HEK293 (cell line): ENCODE results near the gene EHMT1.

Experiments
- CTCF ChIA-PET: fragments of 350-600 bp; formaldehyde crosslinking; extraction: SDS; loops from one replicate; lab custom pipeline; 2021; ENCODE audit warnings: antibody characterized with exemption; lab: Yijun Ruan, JAX
- POLR2A ChIA-PET: fragments of 300-600 bp; formaldehyde crosslinking; extraction: SDS; loops from one replicate; lab custom pipeline; 2020; ENCODE audit warnings: antibody characterized with exemption, inconsistent platforms; lab: Yijun Ruan, JAX
- H3K27ac ChIP-seq: fragments of 200-500 bp; sonication (Bioruptor generic); 2 replicates; pipeline ENCODE4 v1.5.1; 2014; ENCODE audit warnings: low read depth, low read length, control low read depth, inconsistent platforms; ENCODE audit errors: extremely low read depth
- H3K36me3 ChIP-seq, 2 experiments: fragments of 200-500 bp in 1 of 2; sonication (Bioruptor generic) in 1 of 2; 1 replicate in 1 of 2; 2 replicates in 1 of 2; pipeline ENCODE4 v1.5.1; 2014 to 2017; ENCODE audit warnings: inconsistent platforms in 2 of 2, low read length in 2 of 2; ENCODE audit not compliant: control insufficient read depth in 2 of 2, insufficient read depth in 1 of 2
- H3K4me1 ChIP-seq: fragments of 200-500 bp; sonication (Bioruptor generic); 2 replicates; pipeline ENCODE4 v1.5.1; 2014; ENCODE audit warnings: mild to moderate bottlenecking, low read length, inconsistent platforms; ENCODE audit not compliant: control insufficient read depth, insufficient read depth
- H3K4me3 ChIP-seq: 2 replicates; pipeline ENCODE4 v1.5.1; 2011; ENCODE audit warnings: low read depth, mild to moderate bottlenecking, control low read depth, low read length, moderate library complexity
- H3K9me3 ChIP-seq: fragments of 200-500 bp; sonication (Bioruptor generic); 2 replicates; pipeline ENCODE4 v1.5.1; 2014; ENCODE audit warnings: low read depth, low read length, inconsistent platforms; ENCODE audit not compliant: control insufficient read depth, insufficient read depth
- HOXC10 ChIP-seq: sonication (generic); formaldehyde crosslinking; IDR thresholded peaks from 2 replicates; pipeline ENCODE4 v1.8.1; 2023; ENCODE audit warnings: mild to moderate bottlenecking, missing genetic modification reagents
- KLF9 ChIP-seq: fragments of 450-650 bp; formaldehyde crosslinking; IDR thresholded peaks from 2 replicates; pipeline ENCODE4 v1.5.1; 2016; ENCODE audit warnings: missing biosample characterization, missing genetic modification characterization, low read depth
- SP2 ChIP-seq: fragments of 450-650 bp; formaldehyde crosslinking; IDR thresholded peaks from 2 replicates; pipeline ENCODE4 v1.5.1; 2016; ENCODE audit warnings: missing biosample characterization, missing genetic modification characterization
- YY1 ChIP-seq: fragments of 450-650 bp; formaldehyde crosslinking; IDR thresholded peaks from 2 replicates; pipeline ENCODE4 v1.5.1; 2018; ENCODE audit warnings: missing biosample characterization, missing genetic modification characterization
- ZFHX2 ChIP-seq: fragments of 450-650 bp; formaldehyde crosslinking; conservative IDR thresholded peaks from 2 replicates; pipeline ENCODE4 v1.5.1; 2016; ENCODE audit warnings: missing biosample characterization, missing genetic modification characterization
- ZFP69B ChIP-seq: fragments of 450-650 bp; formaldehyde crosslinking; IDR thresholded peaks from 2 replicates; pipeline ENCODE4 v1.5.1; 2016; ENCODE audit warnings: missing biosample characterization, missing genetic modification characterization
- ZNF112 ChIP-seq: fragments of 450-650 bp; formaldehyde crosslinking; IDR thresholded peaks from 2 replicates; pipeline ENCODE4 v1.5.0; 2017; ENCODE audit warnings: missing biosample characterization, missing genetic modification characterization
- ZNF132 ChIP-seq: fragments of 450-650 bp; formaldehyde crosslinking; IDR thresholded peaks from 2 replicates; pipeline ENCODE4 v1.5.1; 2017; ENCODE audit warnings: missing biosample characterization, missing genetic modification characterization, borderline replicate concordance
- ZNF19 ChIP-seq: fragments of 450-650 bp; formaldehyde crosslinking; IDR thresholded peaks from 2 replicates; pipeline ENCODE4; 2016; ENCODE audit warnings: missing biosample characterization, missing genetic modification characterization, low read depth
- ZNF223 ChIP-seq: fragments of 450-650 bp; formaldehyde crosslinking; IDR thresholded peaks from 2 replicates; pipeline ENCODE4 v1.5.1; 2016; ENCODE audit warnings: missing biosample characterization, missing genetic modification characterization
- ZNF621 ChIP-seq: fragments of 450-650 bp; formaldehyde crosslinking; IDR thresholded peaks from 2 replicates; pipeline ENCODE4 v1.5.1; 2017; ENCODE audit warnings: missing biosample characterization, missing genetic modification characterization
- ZNF624 ChIP-seq: fragments of 450-650 bp; formaldehyde crosslinking; IDR thresholded peaks from 2 replicates; pipeline ENCODE4 v1.5.1; 2017; ENCODE audit warnings: missing biosample characterization, missing genetic modification characterization
- ZNF654 ChIP-seq: fragments of 450-650 bp; formaldehyde crosslinking; IDR thresholded peaks from 2 replicates; pipeline ENCODE4 v1.5.1; 2016; ENCODE audit warnings: low read depth, missing biosample characterization, missing genetic modification characterization
- ZNF677 ChIP-seq: fragments of 450-650 bp; IDR thresholded peaks from 2 replicates; pipeline ENCODE4 v1.5.0; 2018; ENCODE audit warnings: missing biosample characterization, mild to moderate bottlenecking, missing genetic modification characterization, moderate library complexity
- ZNF768 ChIP-seq: fragments of 450-650 bp; formaldehyde crosslinking; IDR thresholded peaks from 2 replicates; pipeline ENCODE4 v1.5.1; 2018; ENCODE audit warnings: missing biosample characterization, mild to moderate bottlenecking, missing genetic modification characterization
- ZNF785 ChIP-seq: fragments of 450-650 bp; formaldehyde crosslinking; IDR thresholded peaks from 2 replicates; pipeline ENCODE4 v1.5.1; 2016; ENCODE audit warnings: missing biosample characterization, missing genetic modification characterization
- ZNF791 ChIP-seq: fragments of 450-650 bp; formaldehyde crosslinking; IDR thresholded peaks from 2 replicates; pipeline ENCODE4 v1.5.1; 2016; ENCODE audit warnings: missing biosample characterization, missing genetic modification characterization
- ZSCAN16 ChIP-seq: fragments of 450-650 bp; formaldehyde crosslinking; IDR thresholded peaks from 2 replicates; pipeline ENCODE4 v1.5.1; 2016; ENCODE audit warnings: missing biosample characterization, missing genetic modification characterization
- TF ChIP-seq, protein P1 (sequence below): fragments of 450-650 bp; formaldehyde crosslinking; IDR thresholded peaks from 2 replicates; pipeline ENCODE4 v1.5.1; 2016; ENCODE audit warnings: missing biosample characterization, missing genetic modification characterization
- TF ChIP-seq, protein P2 (sequence below): fragments of 450-650 bp; formaldehyde crosslinking; IDR thresholded peaks from 2 replicates; pipeline ENCODE4 v1.5.1; 2017; ENCODE audit warnings: missing biosample characterization, missing genetic modification characterization
- TF ChIP-seq, protein P3 (sequence below): fragments of 450-650 bp; formaldehyde crosslinking; IDR thresholded peaks from 2 replicates; pipeline ENCODE4 v1.5.1; 2016; ENCODE audit warnings: missing biosample characterization, missing genetic modification characterization
- TF ChIP-seq, protein P4 (sequence below): fragments of 450-650 bp; formaldehyde crosslinking; IDR thresholded peaks from 2 replicates; pipeline ENCODE4 v1.5.1; 2016; ENCODE audit warnings: missing biosample characterization, missing genetic modification characterization

Gene EHMT1

DNA sequence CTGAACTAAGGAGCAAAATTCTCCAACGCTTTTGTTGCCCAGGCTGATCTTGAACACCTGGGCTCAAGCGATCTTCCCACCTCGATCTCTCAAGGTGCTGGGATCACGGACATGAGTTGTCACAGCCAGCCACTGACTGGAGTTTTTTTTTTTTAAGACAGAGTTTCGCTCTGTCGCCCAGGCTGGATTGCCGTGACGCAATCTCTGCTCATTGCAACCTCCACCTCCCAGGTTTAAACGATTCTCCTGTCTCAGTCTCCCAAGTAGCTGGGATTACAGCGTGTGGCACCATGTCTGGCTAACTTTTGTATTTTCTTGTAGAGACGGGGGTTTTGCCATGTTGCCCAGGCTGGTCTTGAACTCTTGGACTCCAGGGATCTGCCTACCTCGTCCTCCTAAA is 58.2 kb downstream of the EHMT1 start:
- Histone ChIP-seq H3K9me3 (no peaks in the 10 kb centered on the region), H3K4me1 (peaks cover 20% of the 10 kb centered on the region), H3K4me3 (no peak overlapping the region), H3K27ac (no peak overlapping the region), H3K36me3 (no peaks in the 10 kb centered on the region; a peak in 1 of 3 replicates)
- TF ChIP-seq, protein P1, sequence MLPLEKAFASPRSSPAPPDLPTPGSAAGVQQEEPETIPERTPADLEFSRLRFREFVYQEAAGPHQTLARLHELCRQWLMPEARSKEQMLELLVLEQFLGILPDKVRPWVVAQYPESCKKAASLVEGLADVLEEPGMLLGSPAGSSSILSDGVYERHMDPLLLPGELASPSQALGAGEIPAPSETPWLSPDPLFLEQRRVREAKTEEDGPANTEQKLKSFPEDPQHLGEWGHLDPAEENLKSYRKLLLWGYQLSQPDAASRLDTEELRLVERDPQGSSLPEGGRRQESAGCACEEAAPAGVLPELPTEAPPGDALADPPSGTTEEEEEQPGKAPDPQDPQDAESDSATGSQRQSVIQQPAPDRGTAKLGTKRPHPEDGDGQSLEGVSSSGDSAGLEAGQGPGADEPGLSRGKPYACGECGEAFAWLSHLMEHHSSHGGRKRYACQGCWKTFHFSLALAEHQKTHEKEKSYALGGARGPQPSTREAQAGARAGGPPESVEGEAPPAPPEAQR (tag by site-specific recombination) = no peak
- TF ChIP-seq ZNF19 (tag by site-specific recombination) = no peak
- no peak for TF ChIP-seq ZFHX2 (tag by site-specific recombination)
- TF ChIP-seq ZNF132 (tag by site-specific recombination) = no peak
- no peak for TF ChIP-seq SP2 (tag by site-specific recombination)
- no peak for TF ChIP-seq ZNF621 (tag by site-specific recombination)
- ChIA-PET POLR2A (interaction anchor here (0.7 kb wide), 1 partner anchor 72 kb away, joined by 3 read pairs; the partner anchor contains the start of gene ARRDC1), CTCF (interaction anchor here (0.6 to 0.7 kb wide), 3 partner anchors 11 to 81 kb away, joined by 3 to 4 read pairs (median 3); no protein-coding TSS in a partner anchor)

DNA sequence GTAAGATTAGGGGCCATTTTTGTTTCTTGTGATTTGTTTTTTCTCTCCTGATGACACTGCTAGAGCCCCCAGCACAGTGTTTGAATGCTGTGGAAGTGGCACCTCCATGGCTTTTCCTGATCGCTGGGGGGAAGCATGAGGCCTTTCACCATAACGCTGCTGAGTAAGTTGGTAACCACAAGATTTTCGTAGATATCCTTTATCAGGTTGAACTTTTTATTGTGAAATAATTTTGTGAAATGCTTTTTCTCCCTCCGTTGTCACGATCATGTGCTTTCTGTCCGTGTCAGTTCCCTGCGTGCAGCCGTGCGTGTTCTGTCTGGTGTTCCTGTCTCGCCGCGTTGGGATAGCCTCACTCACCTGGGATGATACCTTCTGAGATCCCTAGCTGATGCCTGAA is 59.4 kb downstream of the EHMT1 start:
- TF ChIP-seq HOXC10 (CRISPR knock-in tag) (no peak), ZNF785 (tag by site-specific recombination) (no peak), ZNF223 (tag by site-specific recombination) (no peak), KLF9 (no peak), ZNF654 (tag by site-specific recombination) (no peak), ZNF677 (tag by site-specific recombination) (no peak), ZNF791 (tag by site-specific recombination) (no peak), ZNF112 (tag by site-specific recombination) (no peak), ZFP69B (tag by site-specific recombination) (no peak), YY1 (tag by site-specific recombination) (no peak), ZNF624 (tag by site-specific recombination) (no peak), ZNF768 (no peak), ZSCAN16 (no peak)
- TF ChIP-seq, protein P2, sequence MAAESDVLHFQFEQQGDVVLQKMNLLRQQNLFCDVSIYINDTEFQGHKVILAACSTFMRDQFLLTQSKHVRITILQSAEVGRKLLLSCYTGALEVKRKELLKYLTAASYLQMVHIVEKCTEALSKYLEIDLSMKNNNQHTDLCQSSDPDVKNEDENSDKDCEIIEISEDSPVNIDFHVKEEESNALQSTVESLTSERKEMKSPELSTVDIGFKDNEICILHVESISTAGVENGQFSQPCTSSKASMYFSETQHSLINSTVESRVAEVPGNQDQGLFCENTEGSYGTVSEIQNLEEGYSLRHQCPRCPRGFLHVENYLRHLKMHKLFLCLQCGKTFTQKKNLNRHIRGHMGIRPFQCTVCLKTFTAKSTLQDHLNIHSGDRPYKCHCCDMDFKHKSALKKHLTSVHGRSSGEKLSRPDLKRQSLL (tag by site-specific recombination) = no peak
- TF ChIP-seq, protein P3, sequence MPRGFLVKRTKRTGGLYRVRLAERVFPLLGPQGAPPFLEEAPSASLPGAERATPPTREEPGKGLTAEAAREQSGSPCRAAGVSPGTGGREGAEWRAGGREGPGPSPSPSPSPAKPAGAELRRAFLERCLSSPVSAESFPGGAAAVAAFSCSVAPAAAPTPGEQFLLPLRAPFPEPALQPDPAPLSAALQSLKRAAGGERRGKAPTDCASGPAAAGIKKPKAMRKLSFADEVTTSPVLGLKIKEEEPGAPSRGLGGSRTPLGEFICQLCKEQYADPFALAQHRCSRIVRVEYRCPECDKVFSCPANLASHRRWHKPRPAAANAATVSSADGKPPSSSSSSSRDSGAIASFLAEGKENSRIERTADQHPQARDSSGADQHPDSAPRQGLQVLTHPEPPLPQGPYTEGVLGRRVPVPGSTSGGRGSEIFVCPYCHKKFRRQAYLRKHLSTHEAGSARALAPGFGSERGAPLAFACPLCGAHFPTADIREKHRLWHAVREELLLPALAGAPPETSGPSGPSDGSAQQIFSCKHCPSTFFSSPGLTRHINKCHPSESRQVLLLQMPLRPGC = no peak
- TF ChIP-seq, protein P4, sequence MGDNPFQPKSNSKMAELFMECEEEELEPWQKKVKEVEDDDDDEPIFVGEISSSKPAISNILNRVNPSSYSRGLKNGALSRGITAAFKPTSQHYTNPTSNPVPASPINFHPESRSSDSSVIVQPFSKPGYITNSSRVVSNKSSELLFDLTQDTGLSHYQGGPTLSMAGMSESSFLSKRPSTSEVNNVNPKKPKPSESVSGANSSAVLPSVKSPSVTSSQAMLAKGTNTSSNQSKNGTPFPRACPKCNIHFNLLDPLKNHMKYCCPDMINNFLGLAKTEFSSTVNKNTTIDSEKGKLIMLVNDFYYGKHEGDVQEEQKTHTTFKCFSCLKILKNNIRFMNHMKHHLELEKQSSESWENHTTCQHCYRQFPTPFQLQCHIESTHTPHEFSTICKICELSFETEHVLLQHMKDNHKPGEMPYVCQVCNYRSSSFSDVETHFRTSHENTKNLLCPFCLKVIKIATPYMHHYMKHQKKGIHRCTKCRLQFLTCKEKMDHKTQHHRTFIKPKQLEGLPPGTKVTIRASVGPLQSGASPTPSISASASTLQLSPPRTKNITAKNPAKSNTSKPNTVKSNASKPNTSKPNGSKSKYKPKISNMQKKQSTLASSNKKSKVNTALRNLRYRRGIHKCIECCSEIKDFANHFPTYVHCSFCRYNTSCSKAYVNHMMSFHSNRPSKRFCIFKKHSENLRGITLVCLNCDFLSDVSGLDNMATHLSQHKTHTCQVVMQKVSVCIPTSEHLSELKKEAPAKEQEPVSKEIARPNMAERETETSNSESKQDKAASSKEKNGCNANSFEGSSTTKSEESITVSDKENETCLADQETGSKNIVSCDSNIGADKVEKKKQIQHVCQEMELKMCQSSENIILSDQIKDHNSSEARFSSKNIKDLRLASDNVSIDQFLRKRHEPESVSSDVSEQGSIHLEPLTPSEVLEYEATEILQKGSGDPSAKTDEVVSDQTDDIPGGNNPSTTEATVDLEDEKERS (tag by site-specific recombination) = no peak
- no peaks in the 10 kb centered on the region for H3K9me3 ChIP-seq
- ChIA-PET CTCF (no interaction called here), POLR2A (no interaction called here)
- H3K36me3 ChIP-seq = no peaks in the 10 kb centered on the region; a peak in 1 of 3 replicates
- H3K4me1 ChIP-seq = peaks cover 23% of the 10 kb centered on the region
- H3K4me3 ChIP-seq = no peak overlapping the region
- H3K27ac ChIP-seq = no peak overlapping the region
